Measurements from ENCODE around the gene OR8B8.
"Not testable (repeated sequence)": the region's sequence is repeated elsewhere in the genome, so short reads cannot be mapped to it uniquely, and the experiment has no call there.

Gene OR8B8

DNA sequence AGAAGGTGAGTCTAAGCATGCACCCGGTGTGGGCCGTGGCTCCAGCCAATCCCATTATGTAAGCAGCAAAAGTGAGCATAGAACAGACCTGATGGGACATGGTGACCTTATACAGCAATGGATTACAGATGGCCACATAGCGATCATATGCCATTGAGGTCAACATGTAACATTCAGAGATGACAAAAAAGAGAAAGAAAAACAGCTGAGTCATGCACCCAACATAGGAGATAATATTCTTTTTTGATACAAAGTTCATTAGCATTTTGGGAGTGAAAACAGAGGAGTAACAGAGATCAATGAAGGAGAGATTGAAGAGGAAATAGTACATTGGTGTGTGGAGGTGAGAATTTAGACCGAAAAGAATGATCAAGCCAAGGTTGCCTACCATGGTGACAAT lies 48.6 kb downstream of the OR8B8 start:
- not testable (repeated sequence) for H3K27me3 ChIP-seq (ENCODE audit: control insufficient read depth, insufficient read depth, low read length)

DNA sequence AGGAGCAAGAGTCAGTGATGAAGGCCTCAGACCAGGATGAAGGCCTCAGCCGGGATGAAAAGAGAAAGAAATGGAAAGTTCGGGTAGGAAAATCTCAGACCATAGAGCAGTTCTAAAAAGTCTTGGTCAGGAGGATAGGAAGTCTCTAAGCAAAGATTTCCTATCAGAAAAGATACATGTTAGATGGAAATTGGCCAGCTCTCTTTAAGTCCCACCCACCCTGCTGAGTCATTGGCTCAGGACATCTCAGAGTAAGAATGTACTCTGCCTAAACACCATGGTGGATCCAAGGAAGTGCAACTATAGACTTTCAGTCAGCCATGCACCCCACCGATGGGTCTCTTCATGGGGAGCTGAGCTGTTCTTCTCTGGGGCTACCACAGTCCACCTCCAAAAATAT lies 51.1 kb downstream of the OR8B8 start:
- Histone ChIP-seq H3K9ac (ENCODE audit: low read depth, low read length) (no peak overlapping the region), H3K36me3 (ENCODE audit: control insufficient read depth, insufficient read depth, low read length) (no peaks in the 10 kb centered on the region), H3K4me3 (ENCODE audit: low read depth, low read length) (no peak overlapping the region), H3K9me3 (ENCODE audit: control insufficient read depth, insufficient read depth, low read length) (no peaks in the 10 kb centered on the region), H3K27me3 (ENCODE audit: control insufficient read depth, insufficient read depth, low read length) (no peaks in the 10 kb centered on the region), H3K4me1 (ENCODE audit: control insufficient read depth, insufficient read depth, low read length) (no peaks in the 10 kb centered on the region)

More for the DNA sequence above, 48.6 kb downstream of the OR8B8 start:
- H3K36me3 ChIP-seq (ENCODE audit: control insufficient read depth, insufficient read depth, low read length); H3K9me3 ChIP-seq (ENCODE audit: control insufficient read depth, insufficient read depth, low read length); H3K4me1 ChIP-seq (ENCODE audit: control insufficient read depth, insufficient read depth, low read length); H3K9ac ChIP-seq (ENCODE audit: low read depth, low read length); H3K4me3 ChIP-seq (ENCODE audit: low read depth, low read length): not testable (repeated sequence)

Data from iPS-15b (cell line).